Activated T-cell treated with anti-CD3 and anti-CD28 coated beads, Interleukin-2, amount 50 U/mL, for 72 hours (primary cell): Measurements from ENCODE around the gene LARGE1. TPM values are rescaled to one million over a fixed set of nuclear protein-coding genes. Genes with fewer than 3 reads are reported as not detected.

Experiments used
- ATAC-seq, 2 donors: fragments of 150-1000 bp; cut with Tn5 transposase; replicated peaks in 1 of 2; 2 replicates each; pipeline ENCODE4 v1.10.0; 2021; ENCODE audit warnings: moderate library complexity in 2 of 2, mild to moderate bottlenecking in 1 of 2
- DNase-seq, 2 donors: peaks; one replicate each; pipeline ENCODE4 v3.0.0; 2021 to 2022; ENCODE audit warnings: mixed read lengths in 1 of 2
- H3K27ac Mint-ChIP-seq: one replicate; pipeline ENCODE4 v1.8.0; 2022; ENCODE audit warnings: mild to moderate bottlenecking, moderate library complexity, mixed read lengths
- H3K27me3 Mint-ChIP-seq: one replicate; pipeline ENCODE4 v1.8.0; 2022; ENCODE audit warnings: low read depth, mixed read lengths
- H3K36me3 Mint-ChIP-seq, 2 donors: one replicate each; pipeline ENCODE4 v1.8.0; 2022; ENCODE audit warnings: mixed read lengths in 2 of 2, mild to moderate bottlenecking in 1 of 2; ENCODE audit not compliant: insufficient read depth in 2 of 2
- H3K4me1 Mint-ChIP-seq: one replicate; pipeline ENCODE4 v1.8.0; 2022; ENCODE audit warnings: low read depth, mixed read lengths
- H3K4me3 Mint-ChIP-seq, 2 donors: one replicate each; pipeline ENCODE4 v1.8.0; 2022; ENCODE audit warnings: mild to moderate bottlenecking in 2 of 2, mixed read lengths in 2 of 2, moderate library complexity in 2 of 2
- H3K9me3 Mint-ChIP-seq, 2 donors: one replicate each; pipeline ENCODE4 v1.8.0; 2022; ENCODE audit warnings: mixed read lengths in 2 of 2
- total RNA-seq, 2 donors: library from RNA; stranded (reverse); gene quantifications; one replicate each; pipeline ENCODE4 v1.2.3, GENCODE V29; 2022

The LARGE1 gene
- total RNA-seq, 2 donors from 2014 or later, result 0.82 to 3.6 TPM

GRCh38 chr22:33891992-33892391 is 28.3 kb downstream of the LARGE1 start:
- Mint-ChIP-seq H3K36me3 (peaks cover 0 to 2% of the 10 kb centered on the region in 2 donors), H3K4me3 (no peak overlapping the region), H3K27ac (no peak overlapping the region), H3K9me3 (peaks cover 2 to 10% of the 10 kb centered on the region in 2 donors), H3K4me1 (no peaks in the 10 kb centered on the region), H3K27me3 (peaks cover 5% of the 10 kb centered on the region)
- no peak for DNase-seq
- ATAC-seq, result no peak

- peaks cover 0 to 2% of the 10 kb centered on the region in 2 donors for H3K36me3 Mint-ChIP-seq
- H3K27ac Mint-ChIP-seq, result no peak overlapping the region
- H3K4me3 Mint-ChIP-seq, result no peak overlapping the region
- no peaks in the 10 kb centered on the region for H3K4me1 Mint-ChIP-seq
- DNase-seq (no peak), ATAC-seq (no peak)
- peaks cover 2 to 10% of the 10 kb centered on the region in 2 donors for H3K9me3 Mint-ChIP-seq
- H3K27me3 Mint-ChIP-seq, result peaks cover 5% of the 10 kb centered on the region
Measured at GRCh38 chr22:33891455-33891854, 28.8 kb downstream of the LARGE1 start.

- no peak overlapping the region for H3K4me3 Mint-ChIP-seq
- H3K36me3 Mint-ChIP-seq, result no peaks in the 10 kb centered on the region
- peaks cover 0 to 5% of the 10 kb centered on the region in 2 donors for H3K9me3 Mint-ChIP-seq
- H3K4me1 Mint-ChIP-seq, result no peaks in the 10 kb centered on the region
- DNase-seq, result no peak
- no peak for ATAC-seq
- H3K27me3 Mint-ChIP-seq, result peaks cover 5% of the 10 kb centered on the region
- H3K27ac Mint-ChIP-seq, result no peak overlapping the region
Measured at GRCh38 chr22:33889748-33890147, 30.5 kb downstream of the LARGE1 start.

GRCh38 chr22:33888821-33889220 is 31.5 kb downstream of the LARGE1 start:
- H3K27me3 Mint-ChIP-seq, result peaks cover 5% of the 10 kb centered on the region
- no peak overlapping the region for H3K27ac Mint-ChIP-seq
- ATAC-seq (no peak), DNase-seq (no peak)
- peaks cover 0 to 4% of the 10 kb centered on the region in 2 donors for H3K9me3 Mint-ChIP-seq
- H3K4me1 Mint-ChIP-seq, result peaks cover under 1% of the 10 kb centered on the region
- H3K36me3 Mint-ChIP-seq, result no peaks in the 10 kb centered on the region
- H3K4me3 Mint-ChIP-seq, result no peak overlapping the region

GRCh38 chr22:33887173-33887572 is 33.1 kb downstream of the LARGE1 start:
- H3K27me3 Mint-ChIP-seq, result peaks cover 8% of the 10 kb centered on the region
- no peak overlapping the region for H3K4me3 Mint-ChIP-seq
- H3K36me3 Mint-ChIP-seq, result no peaks in the 10 kb centered on the region
- no peak for DNase-seq
- H3K27ac Mint-ChIP-seq, result no peak overlapping the region
- H3K9me3 Mint-ChIP-seq, result peaks cover 0 to 2% of the 10 kb centered on the region in 2 donors
- H3K4me1 Mint-ChIP-seq, result peaks cover 5% of the 10 kb centered on the region
- ATAC-seq, result no peak

- DNase-seq, result no peak
- Mint-ChIP-seq H3K4me3 (no peak overlapping the region), H3K4me1 (peaks cover 5% of the 10 kb centered on the region), H3K27me3 (peaks cover 7% of the 10 kb centered on the region), H3K9me3 (peaks cover 0 to 1% of the 10 kb centered on the region in 2 donors), H3K36me3 (no peaks in the 10 kb centered on the region), H3K27ac (no peak overlapping the region)
- no peak for ATAC-seq
Measured at GRCh38 chr22:33886696-33887095, 33.6 kb downstream of the LARGE1 start.

- Mint-ChIP-seq H3K4me1 (peaks cover 5% of the 10 kb centered on the region), H3K27me3 (peaks cover 7% of the 10 kb centered on the region), H3K27ac (no peak overlapping the region), H3K4me3 (no peak overlapping the region), H3K9me3 (peaks cover 0 to 1% of the 10 kb centered on the region in 2 donors), H3K36me3 (no peaks in the 10 kb centered on the region)
- no peak for DNase-seq
- ATAC-seq, result no peak
Measured at GRCh38 chr22:33884829-33885228, 35.4 kb downstream of the LARGE1 start.

- Mint-ChIP-seq H3K9me3 (peaks cover 0 to 1% of the 10 kb centered on the region in 2 donors), H3K4me3 (no peak overlapping the region), H3K27ac (no peak overlapping the region), H3K4me1 (peaks cover 5% of the 10 kb centered on the region), H3K27me3 (peaks cover 7% of the 10 kb centered on the region), H3K36me3 (no peaks in the 10 kb centered on the region)
- DNase-seq (no peak), ATAC-seq (no peak)
Measured at GRCh38 chr22:33883961-33884808, 36.1 kb downstream of the LARGE1 start.

- no peak for DNase-seq
- Mint-ChIP-seq H3K27ac (no peak overlapping the region), H3K36me3 (no peaks in the 10 kb centered on the region), H3K4me3 (no peak overlapping the region), H3K27me3 (peaks cover 7% of the 10 kb centered on the region), H3K4me1 (peaks cover 5% of the 10 kb centered on the region), H3K9me3 (peaks cover 0 to 1% of the 10 kb centered on the region in 2 donors)
- ATAC-seq, result no peak
Measured at GRCh38 chr22:33883561-33883960, 36.7 kb downstream of the LARGE1 start.

- H3K27me3 Mint-ChIP-seq, result peaks cover 7% of the 10 kb centered on the region
- H3K4me1 Mint-ChIP-seq, result peaks cover 5% of the 10 kb centered on the region
- no peak for DNase-seq
- no peak overlapping the region for H3K27ac Mint-ChIP-seq
- ATAC-seq, result no peak
- H3K4me3 Mint-ChIP-seq, result no peak overlapping the region
- H3K36me3 Mint-ChIP-seq, result no peaks in the 10 kb centered on the region
- no peaks in the 10 kb centered on the region for H3K9me3 Mint-ChIP-seq
Measured at GRCh38 chr22:33882991-33883390, 37.3 kb downstream of the LARGE1 start.

GRCh38 chr22:33880986-33881385 is 39.3 kb downstream of the LARGE1 start:
- H3K9me3 Mint-ChIP-seq, result no peaks in the 10 kb centered on the region
- H3K4me1 Mint-ChIP-seq, result peaks cover 5% of the 10 kb centered on the region
- no peak for DNase-seq
- no peak overlapping the region for H3K27ac Mint-ChIP-seq
- no peak for ATAC-seq
- H3K27me3 Mint-ChIP-seq, result peaks cover 7% of the 10 kb centered on the region
- H3K4me3 Mint-ChIP-seq, result no peak overlapping the region
- no peaks in the 10 kb centered on the region for H3K36me3 Mint-ChIP-seq

GRCh38 chr22:33879796-33880195 is 40.5 kb downstream of the LARGE1 start:
- H3K4me1 Mint-ChIP-seq, result peaks cover 5% of the 10 kb centered on the region
- H3K36me3 Mint-ChIP-seq, result no peaks in the 10 kb centered on the region

GRCh38 chr22:33875316-33875715 is 45.0 kb downstream of the LARGE1 start:
- Mint-ChIP-seq H3K27ac (no peak overlapping the region), H3K36me3 (no peaks in the 10 kb centered on the region), H3K4me3 (no peak overlapping the region), H3K4me1 (no peaks in the 10 kb centered on the region), H3K27me3 (no peaks in the 10 kb centered on the region), H3K9me3 (no peaks in the 10 kb centered on the region)
- DNase-seq (no peak), ATAC-seq (no peak)

More at GRCh38 chr22:33879796-33880195, 40.5 kb downstream of the LARGE1 start:
- Mint-ChIP-seq H3K9me3 (no peaks in the 10 kb centered on the region), H3K27me3 (peaks cover 7% of the 10 kb centered on the region), H3K4me3 (no peak overlapping the region), H3K27ac (no peak overlapping the region)
- DNase-seq, result no peak
- no peak for ATAC-seq

- Mint-ChIP-seq H3K36me3 (no peaks in the 10 kb centered on the region), H3K27me3 (no peaks in the 10 kb centered on the region), H3K4me3 (no peak overlapping the region), H3K9me3 (no peaks in the 10 kb centered on the region), H3K4me1 (no peaks in the 10 kb centered on the region), H3K27ac (no peak overlapping the region)
- ATAC-seq (no peak), DNase-seq (no peak)
Measured at GRCh38 chr22:33874206-33874605, 46.1 kb downstream of the LARGE1 start.
